MM.1S (cell line): ENCODE data around the gene DUOX2.

ENCODE experiments used
- CTCF ChIP-seq: fragments of 300-600 bp; sonication (generic); IDR thresholded peaks from 2 replicates; pipeline ENCODE4 v1.5.1; 2016; ENCODE audit warnings: antibody characterized with exemption, low read length, mixed read lengths
- EZH2 ChIP-seq: fragments of 300-600 bp; sonication (generic); optimal IDR thresholded peaks from 2 replicates; pipeline ENCODE3; 2017; ENCODE audit warnings: low read depth, mild to moderate bottlenecking, antibody characterized with exemption, low read length, mixed read lengths
- EZH2phosphoT487 ChIP-seq: fragments of 300-600 bp; sonication (generic); IDR thresholded peaks from 2 replicates; pipeline ENCODE4 v1.6.1; 2018; ENCODE audit warnings: antibody characterized with exemption, low read length

GRCh38 chr15:45126535-45127158, 12.7 kb upstream of the DUOX2 start:
- TF ChIP-seq CTCF (peak; percentile 78), EZH2phosphoT487 (no peak), EZH2 (no peak)
